ENCODE results near the gene VPS33A. TPM values are rescaled to one million over a fixed set of nuclear protein-coding genes. Genes with fewer than 3 reads are reported as not detected.

Gene VPS33A
- total and polyA plus RNA-seq, 2 of the 8 experiments (the other 6 are each of a cell fraction or from before 2014, with no cell fraction given): 16.4 to 41.8 TPM

DNA sequence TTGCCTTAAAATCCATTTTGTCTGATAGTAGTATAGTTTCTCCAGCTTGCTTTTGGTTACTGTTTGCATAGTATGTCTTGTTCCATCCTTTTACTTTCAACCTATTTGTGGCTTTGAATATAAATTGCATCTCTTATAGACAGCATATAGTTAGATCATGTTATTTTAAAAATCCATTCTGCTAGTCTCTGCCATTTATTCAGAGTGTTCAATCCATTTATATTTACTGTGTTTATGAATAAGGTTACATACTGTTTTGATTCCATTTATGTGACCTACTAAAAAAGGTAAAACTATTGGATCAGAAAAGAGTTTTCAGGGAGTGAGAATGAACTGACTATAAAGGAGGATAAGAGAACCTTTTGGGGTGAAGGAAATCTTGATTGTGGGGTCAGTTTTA is 29.6 kb upstream of the VPS33A start (continued):
- TF ChIP-seq, protein P1, sequence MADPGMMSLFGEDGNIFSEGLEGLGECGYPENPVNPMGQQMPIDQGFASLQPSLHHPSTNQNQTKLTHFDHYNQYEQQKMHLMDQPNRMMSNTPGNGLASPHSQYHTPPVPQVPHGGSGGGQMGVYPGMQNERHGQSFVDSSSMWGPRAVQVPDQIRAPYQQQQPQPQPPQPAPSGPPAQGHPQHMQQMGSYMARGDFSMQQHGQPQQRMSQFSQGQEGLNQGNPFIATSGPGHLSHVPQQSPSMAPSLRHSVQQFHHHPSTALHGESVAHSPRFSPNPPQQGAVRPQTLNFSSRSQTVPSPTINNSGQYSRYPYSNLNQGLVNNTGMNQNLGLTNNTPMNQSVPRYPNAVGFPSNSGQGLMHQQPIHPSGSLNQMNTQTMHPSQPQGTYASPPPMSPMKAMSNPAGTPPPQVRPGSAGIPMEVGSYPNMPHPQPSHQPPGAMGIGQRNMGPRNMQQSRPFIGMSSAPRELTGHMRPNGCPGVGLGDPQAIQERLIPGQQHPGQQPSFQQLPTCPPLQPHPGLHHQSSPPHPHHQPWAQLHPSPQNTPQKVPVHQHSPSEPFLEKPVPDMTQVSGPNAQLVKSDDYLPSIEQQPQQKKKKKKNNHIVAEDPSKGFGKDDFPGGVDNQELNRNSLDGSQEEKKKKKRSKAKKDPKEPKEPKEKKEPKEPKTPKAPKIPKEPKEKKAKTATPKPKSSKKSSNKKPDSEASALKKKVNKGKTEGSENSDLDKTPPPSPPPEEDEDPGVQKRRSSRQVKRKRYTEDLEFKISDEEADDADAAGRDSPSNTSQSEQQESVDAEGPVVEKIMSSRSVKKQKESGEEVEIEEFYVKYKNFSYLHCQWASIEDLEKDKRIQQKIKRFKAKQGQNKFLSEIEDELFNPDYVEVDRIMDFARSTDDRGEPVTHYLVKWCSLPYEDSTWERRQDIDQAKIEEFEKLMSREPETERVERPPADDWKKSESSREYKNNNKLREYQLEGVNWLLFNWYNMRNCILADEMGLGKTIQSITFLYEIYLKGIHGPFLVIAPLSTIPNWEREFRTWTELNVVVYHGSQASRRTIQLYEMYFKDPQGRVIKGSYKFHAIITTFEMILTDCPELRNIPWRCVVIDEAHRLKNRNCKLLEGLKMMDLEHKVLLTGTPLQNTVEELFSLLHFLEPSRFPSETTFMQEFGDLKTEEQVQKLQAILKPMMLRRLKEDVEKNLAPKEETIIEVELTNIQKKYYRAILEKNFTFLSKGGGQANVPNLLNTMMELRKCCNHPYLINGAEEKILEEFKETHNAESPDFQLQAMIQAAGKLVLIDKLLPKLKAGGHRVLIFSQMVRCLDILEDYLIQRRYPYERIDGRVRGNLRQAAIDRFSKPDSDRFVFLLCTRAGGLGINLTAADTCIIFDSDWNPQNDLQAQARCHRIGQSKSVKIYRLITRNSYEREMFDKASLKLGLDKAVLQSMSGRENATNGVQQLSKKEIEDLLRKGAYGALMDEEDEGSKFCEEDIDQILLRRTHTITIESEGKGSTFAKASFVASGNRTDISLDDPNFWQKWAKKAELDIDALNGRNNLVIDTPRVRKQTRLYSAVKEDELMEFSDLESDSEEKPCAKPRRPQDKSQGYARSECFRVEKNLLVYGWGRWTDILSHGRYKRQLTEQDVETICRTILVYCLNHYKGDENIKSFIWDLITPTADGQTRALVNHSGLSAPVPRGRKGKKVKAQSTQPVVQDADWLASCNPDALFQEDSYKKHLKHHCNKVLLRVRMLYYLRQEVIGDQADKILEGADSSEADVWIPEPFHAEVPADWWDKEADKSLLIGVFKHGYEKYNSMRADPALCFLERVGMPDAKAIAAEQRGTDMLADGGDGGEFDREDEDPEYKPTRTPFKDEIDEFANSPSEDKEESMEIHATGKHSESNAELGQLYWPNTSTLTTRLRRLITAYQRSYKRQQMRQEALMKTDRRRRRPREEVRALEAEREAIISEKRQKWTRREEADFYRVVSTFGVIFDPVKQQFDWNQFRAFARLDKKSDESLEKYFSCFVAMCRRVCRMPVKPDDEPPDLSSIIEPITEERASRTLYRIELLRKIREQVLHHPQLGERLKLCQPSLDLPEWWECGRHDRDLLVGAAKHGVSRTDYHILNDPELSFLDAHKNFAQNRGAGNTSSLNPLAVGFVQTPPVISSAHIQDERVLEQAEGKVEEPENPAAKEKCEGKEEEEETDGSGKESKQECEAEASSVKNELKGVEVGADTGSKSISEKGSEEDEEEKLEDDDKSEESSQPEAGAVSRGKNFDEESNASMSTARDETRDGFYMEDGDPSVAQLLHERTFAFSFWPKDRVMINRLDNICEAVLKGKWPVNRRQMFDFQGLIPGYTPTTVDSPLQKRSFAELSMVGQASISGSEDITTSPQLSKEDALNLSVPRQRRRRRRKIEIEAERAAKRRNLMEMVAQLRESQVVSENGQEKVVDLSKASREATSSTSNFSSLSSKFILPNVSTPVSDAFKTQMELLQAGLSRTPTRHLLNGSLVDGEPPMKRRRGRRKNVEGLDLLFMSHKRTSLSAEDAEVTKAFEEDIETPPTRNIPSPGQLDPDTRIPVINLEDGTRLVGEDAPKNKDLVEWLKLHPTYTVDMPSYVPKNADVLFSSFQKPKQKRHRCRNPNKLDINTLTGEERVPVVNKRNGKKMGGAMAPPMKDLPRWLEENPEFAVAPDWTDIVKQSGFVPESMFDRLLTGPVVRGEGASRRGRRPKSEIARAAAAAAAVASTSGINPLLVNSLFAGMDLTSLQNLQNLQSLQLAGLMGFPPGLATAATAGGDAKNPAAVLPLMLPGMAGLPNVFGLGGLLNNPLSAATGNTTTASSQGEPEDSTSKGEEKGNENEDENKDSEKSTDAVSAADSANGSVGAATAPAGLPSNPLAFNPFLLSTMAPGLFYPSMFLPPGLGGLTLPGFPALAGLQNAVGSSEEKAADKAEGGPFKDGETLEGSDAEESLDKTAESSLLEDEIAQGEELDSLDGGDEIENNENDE (IDR thresholded peaks at IDR 0.05; ENCODE audit: insufficient replicate concordance, low read length): no peak
- TF ChIP-seq KDM5A (IDR thresholded peaks at IDR 0.05; ENCODE audit: low read length): no peak
- TF ChIP-seq CHD2 (IDR thresholded peaks at IDR 0.05; ENCODE audit: low read length): no peak
- TF ChIP-seq EGR1 (IDR thresholded peaks at IDR 0.05; ENCODE audit: borderline replicate concordance, low read depth, low read length): no peak
- TF ChIP-seq CREB1 (IDR thresholded peaks at IDR 0.05): no peak
- no peak for TF ChIP-seq SIRT6 (IDR thresholded peaks at IDR 0.05; ENCODE audit: low read length)
- no peak for TF ChIP-seq GABPA (IDR thresholded peaks at IDR 0.05; ENCODE audit: borderline replicate concordance, insufficient read depth, low read length)
- TF ChIP-seq POLR2A (IDR thresholded peaks at IDR 0.05; ENCODE audit: control extremely low read depth in 1 of 2, low read depth in 2 of 2, low read length in 2 of 2): no peak
- TF ChIP-seq CHD1 (IDR thresholded peaks at IDR 0.05; ENCODE audit: low read depth, low read length): no peak
- no peak for TF ChIP-seq RXRA (IDR thresholded peaks at IDR 0.05; ENCODE audit: insufficient read depth, low read depth, low read length)
- no peak for TF ChIP-seq FOSL1 (IDR thresholded peaks at IDR 0.05; ENCODE audit: insufficient read depth, low read depth, low read length)
- TF ChIP-seq MAFK (IDR thresholded peaks at IDR 0.05; ENCODE audit: low read depth, low read length): no peak
- no peak for TF ChIP-seq PHF8 (conservative IDR thresholded peaks at IDR 0.05; ENCODE audit: low read depth, low read length)
- TF ChIP-seq JUND (IDR thresholded peaks at IDR 0.05; ENCODE audit: low read length): no peak
